ENCODE data around the gene ASMT. TPM values are rescaled to one million over a fixed set of nuclear protein-coding genes. Genes with fewer than 3 reads are reported as not detected.
"Not testable (repeated sequence)": the region's sequence is repeated elsewhere in the genome, so short reads cannot be mapped to it uniquely, and the experiment has no call there.

Gene ASMT
- total RNA-seq, 1 donor = not detected

- no peak for DNase-seq (ENCODE audit: low read depth)
- TF ChIP-seq CTCF (IDR thresholded peaks at IDR 0.05; ENCODE audit: insufficient read depth, low read length) = no peak
- H3K4me3 ChIP-seq (ENCODE audit: low read depth, low read length) = no peak overlapping the region
These were observed 3.8 kb downstream of the ASMT start for GRCh38 chrX:1618689-1619088.

GRCh38 chrX:1623691-1624090 lies 8.8 kb downstream of the ASMT start:
- DNase-seq (ENCODE audit: low read depth) = no peak
- no peak for TF ChIP-seq CTCF (IDR thresholded peaks at IDR 0.05; ENCODE audit: insufficient read depth, low read length)
- no peak overlapping the region for H3K4me3 ChIP-seq (ENCODE audit: low read depth, low read length)

GRCh38 chrX:1624158-1624860 lies 9.4 kb downstream of the ASMT start:
- not testable (repeated sequence) for H3K4me3 ChIP-seq (ENCODE audit: low read depth, low read length); DNase-seq (ENCODE audit: low read depth)

- H3K4me3 ChIP-seq (ENCODE audit: low read depth, low read length); DNase-seq (ENCODE audit: low read depth): not testable (repeated sequence)
These were observed 10.0 kb downstream of the ASMT start for GRCh38 chrX:1624861-1625215.

GRCh38 chrX:1629244-1629643 lies 14.4 kb downstream of the ASMT start:
- TF ChIP-seq CTCF (IDR thresholded peaks at IDR 0.05; ENCODE audit: insufficient read depth, low read length) = no peak
- H3K4me3 ChIP-seq (ENCODE audit: low read depth, low read length) = no peak overlapping the region
- no peak for DNase-seq (ENCODE audit: low read depth)

GRCh38 chrX:1646009-1646408 lies 31.1 kb downstream of the ASMT start:
- no peak for TF ChIP-seq CTCF (IDR thresholded peaks at IDR 0.05; ENCODE audit: insufficient read depth, low read length)
- H3K4me3 ChIP-seq (ENCODE audit: low read depth, low read length) = no peak overlapping the region

GRCh38 chrX:1649621-1650020 lies 34.8 kb downstream of the ASMT start:
- H3K4me3 ChIP-seq (ENCODE audit: low read depth, low read length) = peak overlapping the region; percentile 46
- no peak for DNase-seq (ENCODE audit: low read depth)
- no peak for TF ChIP-seq CTCF (IDR thresholded peaks at IDR 0.05; ENCODE audit: insufficient read depth, low read length)

More at GRCh38 chrX:1646009-1646408, 31.1 kb downstream of the ASMT start:
- no peak for DNase-seq (ENCODE audit: low read depth)

Data from fibroblast of the aortic adventitia (primary cell).